ENCODE results near the gene ARID1A. TPM values are rescaled to one million over a fixed set of nuclear protein-coding genes. Genes with fewer than 3 reads are reported as not detected.

Gene ARID1A
- total RNA-seq, 4 donors from 2014 or later: 53.3 to 77.2 (median 54.9) TPM

GRCh38 chr1:26686795-26687194 is 9.0 kb upstream of the ARID1A start:
- no peak for DNase-seq (ENCODE audit: low spot score in 2 of 2)
- H3K4me3 ChIP-seq (ENCODE audit: low read depth, poor library complexity, severe bottlenecking): no peak overlapping the region
- no peak for TF ChIP-seq CTCF (IDR thresholded peaks at IDR 0.05)
- TF ChIP-seq POLR2A (IDR thresholded peaks at IDR 0.05): no peak
- intact Hi-C loops (cut with DNase I; ENCODE audit: low total_unique reads): no loop called here
- 5 to 20% methylated on average over 1 of the region's 1 CpG for whole genome bisulfite sequencing, 2 donors

GRCh38 chr1:26689504-26689903 is 6.3 kb upstream of the ARID1A start:
- intact Hi-C loops (cut with DNase I; ENCODE audit: low total_unique reads): no loop called here

GRCh38 chr1:26690157-26690556 is 5.7 kb upstream of the ARID1A start:
- no peak overlapping the region for H3K4me3 ChIP-seq (ENCODE audit: low read depth, poor library complexity, severe bottlenecking)
- intact Hi-C loops (cut with DNase I; ENCODE audit: low total_unique reads): loop anchor here (10.0 kb wide), 1 partner anchor 95 kb away; the partner anchor contains the start of gene PIGV
- WGBS, 2 donors: 65 to 76% methylated on average over 2 of the region's 2 CpGs
- peak in 1 of 2 donors; percentile 32 for DNase-seq (ENCODE audit: low spot score in 2 of 2)
- TF ChIP-seq CTCF (IDR thresholded peaks at IDR 0.05) (no peak), POLR2A (IDR thresholded peaks at IDR 0.05) (no peak)

More at GRCh38 chr1:26689504-26689903, 6.3 kb upstream of the ARID1A start:
- TF ChIP-seq POLR2A (IDR thresholded peaks at IDR 0.05) (no peak), CTCF (IDR thresholded peaks at IDR 0.05) (no peak)
- WGBS, 2 donors: 94 to 95% methylated on average over 9 of the region's 9 CpGs
- no peak for DNase-seq (ENCODE audit: low spot score in 2 of 2)
- H3K4me3 ChIP-seq (ENCODE audit: low read depth, poor library complexity, severe bottlenecking): no peak overlapping the region

GRCh38 chr1:26690576-26691031 is 5.2 kb upstream of the ARID1A start:
- intact Hi-C loops (cut with DNase I; ENCODE audit: low total_unique reads): loop anchor here (10.0 kb wide), 1 partner anchor 94 kb away; the partner anchor contains the start of gene PIGV
- no peak overlapping the region for H3K4me3 ChIP-seq (ENCODE audit: low read depth, poor library complexity, severe bottlenecking)
- DNase-seq (ENCODE audit: low spot score in 2 of 2): no peak
- TF ChIP-seq CTCF (IDR thresholded peaks at IDR 0.05): no peak
- TF ChIP-seq POLR2A (IDR thresholded peaks at IDR 0.05): no peak

GRCh38 chr1:26692211-26692792 is 3.5 kb upstream of the ARID1A start:
- intact Hi-C loops (cut with DNase I; ENCODE audit: low total_unique reads): loop anchor here (10.0 kb wide), 1 partner anchor 92 kb away; the partner anchor contains the start of gene PIGV
- WGBS, 2 donors: 0 to 1% methylated on average over 28 to 30 of the region's 30 CpGs
- H3K4me3 ChIP-seq (ENCODE audit: low read depth, poor library complexity, severe bottlenecking): peak overlapping the region; percentile 59
- DNase-seq (ENCODE audit: low spot score in 2 of 2): peak; percentile 87 to 97
- TF ChIP-seq CTCF (IDR thresholded peaks at IDR 0.05) (no peak), POLR2A (IDR thresholded peaks at IDR 0.05) (no peak)
